ENCODE results near the gene NLRP2B. TPM values are rescaled to one million over a fixed set of nuclear protein-coding genes. Genes with fewer than 3 reads are reported as not detected.

NLRP2B gene
- total and polyA plus RNA-seq, 2 of the 4 experiments (the other 2 are of a cell fraction) = not detected

DNA sequence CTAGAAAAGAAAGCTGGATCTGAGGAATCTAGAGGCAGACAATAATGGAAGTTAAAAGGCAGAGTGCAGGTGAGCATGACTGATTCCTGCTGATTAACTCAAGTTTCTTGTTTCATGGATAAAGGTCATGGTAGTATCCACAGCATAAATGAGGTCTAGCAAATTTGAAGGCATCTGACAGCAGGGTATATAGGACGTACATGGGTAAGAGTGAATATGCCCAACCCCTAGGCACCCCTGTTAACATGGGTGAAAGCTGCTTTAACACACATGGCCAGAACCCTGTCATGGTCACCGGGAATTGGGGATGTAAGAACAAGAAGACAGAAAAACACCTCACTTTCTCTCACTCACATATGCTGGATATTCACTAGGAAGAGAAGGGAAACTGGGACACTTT lies 25.0 kb downstream of the NLRP2B start:
- Histone ChIP-seq H4K8ac (ENCODE audit: low read depth in 2 of 2, low read length in 2 of 2) (no peak overlapping the region), H3K14ac (replicated peaks; ENCODE audit: low read depth, low read length) (no peak overlapping the region), H2BK20ac (ENCODE audit: low read depth, low read length) (no peak overlapping the region), H3K9ac (ENCODE audit: low read depth, low read length) (no peak overlapping the region), H3K27ac (ENCODE audit: insufficient read depth, low read length) (no peak overlapping the region), H2BK120ac (ENCODE audit: low read depth, low read length) (no peak overlapping the region), H3K79me1 (ENCODE audit: low read depth in 1 of 2, low read length in 2 of 2) (no peaks in the 10 kb centered on the region), H3K18ac (ENCODE audit: low read depth, low read length) (no peak overlapping the region), H3K4me2 (ENCODE audit: low read depth, low read length) (no peak overlapping the region), H4K20me1 (ENCODE audit: insufficient read depth, low read length) (no peaks in the 10 kb centered on the region), H3K23ac (ENCODE audit: low read depth, low read length) (no peak overlapping the region), H2BK15ac (ENCODE audit: low read depth, low read length) (no peak overlapping the region), H2AK9ac (replicated peaks; ENCODE audit: low read depth, low read length, poor library complexity) (no peak overlapping the region), H3K4me3 (ENCODE audit: insufficient read depth, low read depth, low read length) (no peak overlapping the region), H4K5ac (ENCODE audit: low read depth, low read length) (no peak overlapping the region), H3K9me3 (ENCODE audit: control insufficient read depth, insufficient read depth, low read length) (peaks cover 2% of the 10 kb centered on the region; the same call in 1 of the 2 replicates), H3K4me1 (ENCODE audit: control insufficient read depth, insufficient read depth, low read length) (no peaks in the 10 kb centered on the region), H3K4ac (ENCODE audit: low read depth, low read length) (no peak overlapping the region), H3K9me1 (ENCODE audit: insufficient read depth, low read length) (no peaks in the 10 kb centered on the region), H2AK5ac (ENCODE audit: low read depth, low read length) (no peak overlapping the region), H2AFZ (replicated peaks; ENCODE audit: low read length, poor library complexity) (no peak overlapping the region), H3K36me3 (ENCODE audit: control insufficient read depth, insufficient read depth, low read length) (no peaks in the 10 kb centered on the region), H3K56ac (ENCODE audit: extremely low read depth, insufficient read depth, low read length) (no peak overlapping the region), H3K27me3 (ENCODE audit: control insufficient read depth, insufficient read depth, low read length) (no peaks in the 10 kb centered on the region), H2BK5ac (ENCODE audit: low read depth, low read length, poor library complexity, severe bottlenecking) (no peak overlapping the region), H4K91ac (ENCODE audit: insufficient read depth, low read depth, low read length) (no peak overlapping the region)
- DNase-seq (no peak), ATAC-seq (ENCODE audit: low read depth) (no peak)
- CTCF ChIA-PET = no interaction called here
- dilution Hi-C loops (cut with HindIII; ENCODE audit: low sequenced_read_pairs, unreplicated experiment) = no loop called here
- intact Hi-C loops (cut with micrococcal nuclease) = no loop called here
- no CpG with 5 or more reads among the region's 2 CpGs for WGBS, 2 experiments (ENCODE audit: extremely low coverage in 2 of 2, insufficient read length in 1 of 2)
- TF ChIP-seq CEBPB (IDR thresholded peaks at IDR 0.05; ENCODE audit: low read depth, low read length) (no peak), MAZ (IDR thresholded peaks at IDR 0.05; ENCODE audit: borderline replicate concordance, low read depth, low read length) (no peak), BHLHE40 (IDR thresholded peaks at IDR 0.05; ENCODE audit: low read depth, low read length) (no peak), NFE2L2 (IDR thresholded peaks at IDR 0.05; ENCODE audit: low read depth, low read length) (no peak), SMC3 (IDR thresholded peaks at IDR 0.05; ENCODE audit: low read depth, low read length) (no peak), RCOR1 (IDR thresholded peaks at IDR 0.05; ENCODE audit: insufficient replicate concordance, low read length) (no peak), RFX5 (IDR thresholded peaks at IDR 0.05; ENCODE audit: low read depth, low read length) (no peak), MAFK (IDR thresholded peaks at IDR 0.05; ENCODE audit: low read depth, low read length) (no peak)
- TF ChIP-seq, protein P1, sequence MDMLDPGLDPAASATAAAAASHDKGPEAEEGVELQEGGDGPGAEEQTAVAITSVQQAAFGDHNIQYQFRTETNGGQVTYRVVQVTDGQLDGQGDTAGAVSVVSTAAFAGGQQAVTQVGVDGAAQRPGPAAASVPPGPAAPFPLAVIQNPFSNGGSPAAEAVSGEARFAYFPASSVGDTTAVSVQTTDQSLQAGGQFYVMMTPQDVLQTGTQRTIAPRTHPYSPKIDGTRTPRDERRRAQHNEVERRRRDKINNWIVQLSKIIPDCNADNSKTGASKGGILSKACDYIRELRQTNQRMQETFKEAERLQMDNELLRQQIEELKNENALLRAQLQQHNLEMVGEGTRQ (IDR thresholded peaks at IDR 0.05; ENCODE audit: low read depth, low read length) = no peak
- TF ChIP-seq, protein P2, sequence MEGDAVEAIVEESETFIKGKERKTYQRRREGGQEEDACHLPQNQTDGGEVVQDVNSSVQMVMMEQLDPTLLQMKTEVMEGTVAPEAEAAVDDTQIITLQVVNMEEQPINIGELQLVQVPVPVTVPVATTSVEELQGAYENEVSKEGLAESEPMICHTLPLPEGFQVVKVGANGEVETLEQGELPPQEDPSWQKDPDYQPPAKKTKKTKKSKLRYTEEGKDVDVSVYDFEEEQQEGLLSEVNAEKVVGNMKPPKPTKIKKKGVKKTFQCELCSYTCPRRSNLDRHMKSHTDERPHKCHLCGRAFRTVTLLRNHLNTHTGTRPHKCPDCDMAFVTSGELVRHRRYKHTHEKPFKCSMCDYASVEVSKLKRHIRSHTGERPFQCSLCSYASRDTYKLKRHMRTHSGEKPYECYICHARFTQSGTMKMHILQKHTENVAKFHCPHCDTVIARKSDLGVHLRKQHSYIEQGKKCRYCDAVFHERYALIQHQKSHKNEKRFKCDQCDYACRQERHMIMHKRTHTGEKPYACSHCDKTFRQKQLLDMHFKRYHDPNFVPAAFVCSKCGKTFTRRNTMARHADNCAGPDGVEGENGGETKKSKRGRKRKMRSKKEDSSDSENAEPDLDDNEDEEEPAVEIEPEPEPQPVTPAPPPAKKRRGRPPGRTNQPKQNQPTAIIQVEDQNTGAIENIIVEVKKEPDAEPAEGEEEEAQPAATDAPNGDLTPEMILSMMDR (conservative IDR thresholded peaks at IDR 0.05; ENCODE audit: low read depth, low read length) = no peak
- in situ Hi-C loops (cut with MboI; ENCODE audit: low sequenced_read_pairs) = no loop called here
- POLR2A ChIA-PET (ENCODE audit: unreplicated experiment) = no interaction called here
- no TSS peak for BruUV-seq (replicated peaks)
